ENCODE measurements around the gene PHLDB2.

Gene PHLDB2

DNA sequence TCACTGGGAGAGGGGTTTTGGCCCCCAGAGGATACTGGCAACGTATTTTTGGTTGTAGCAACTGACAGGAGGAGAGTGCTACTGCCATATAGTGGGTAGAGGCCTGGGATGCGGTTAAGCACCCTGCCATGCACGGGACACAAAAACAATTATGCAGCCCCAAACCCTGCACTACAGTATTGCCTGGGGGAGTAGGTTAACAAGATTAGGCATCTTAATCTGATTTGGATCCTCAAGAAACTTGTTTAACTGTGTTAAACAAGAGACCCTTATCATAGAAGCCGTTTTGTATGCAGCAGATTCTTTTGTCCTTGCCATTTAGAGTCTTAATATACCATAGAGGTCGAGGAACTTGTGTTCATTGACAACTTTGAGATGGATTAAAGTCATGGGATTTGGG lies 3.4 kb downstream of the PHLDB2 start:
- no peak for ATAC-seq
- no peak for TF ChIP-seq CSRNP3 (CRISPR knock-in tag; IDR thresholded peaks at IDR 0.05)
- no peak for TF ChIP-seq SNAI2 (CRISPR knock-in tag; IDR thresholded peaks at IDR 0.05)
- no peak for TF ChIP-seq CREB5 (CRISPR knock-in tag; IDR thresholded peaks at IDR 0.05; ENCODE audit: low read depth)
- TF ChIP-seq PATZ1 (CRISPR knock-in tag; IDR thresholded peaks at IDR 0.05; ENCODE audit: borderline replicate concordance) = peak; percentile 51; the same call in 1 of the 2 replicates

GRCh38 chr3:111862974-111863373 lies 3.9 kb downstream of the PHLDB2 start:
- ATAC-seq = no peak
- TF ChIP-seq ARNTL (CRISPR knock-in tag; IDR thresholded peaks at IDR 0.05; ENCODE audit: borderline replicate concordance, low read depth) = no peak
- peak; percentile 78 for TF ChIP-seq CSDC2 (CRISPR knock-in tag; IDR thresholded peaks at IDR 0.05)
- TF ChIP-seq ISL1 (CRISPR knock-in tag; IDR thresholded peaks at IDR 0.05) = peak; percentile 6; the same call in 1 of the 2 replicates
- no peak for TF ChIP-seq GLIS3 (CRISPR knock-in tag; IDR thresholded peaks at IDR 0.05)
- TF ChIP-seq ZNF8 (CRISPR knock-in tag; IDR thresholded peaks at IDR 0.05) = no peak
- TF ChIP-seq, protein P1, sequence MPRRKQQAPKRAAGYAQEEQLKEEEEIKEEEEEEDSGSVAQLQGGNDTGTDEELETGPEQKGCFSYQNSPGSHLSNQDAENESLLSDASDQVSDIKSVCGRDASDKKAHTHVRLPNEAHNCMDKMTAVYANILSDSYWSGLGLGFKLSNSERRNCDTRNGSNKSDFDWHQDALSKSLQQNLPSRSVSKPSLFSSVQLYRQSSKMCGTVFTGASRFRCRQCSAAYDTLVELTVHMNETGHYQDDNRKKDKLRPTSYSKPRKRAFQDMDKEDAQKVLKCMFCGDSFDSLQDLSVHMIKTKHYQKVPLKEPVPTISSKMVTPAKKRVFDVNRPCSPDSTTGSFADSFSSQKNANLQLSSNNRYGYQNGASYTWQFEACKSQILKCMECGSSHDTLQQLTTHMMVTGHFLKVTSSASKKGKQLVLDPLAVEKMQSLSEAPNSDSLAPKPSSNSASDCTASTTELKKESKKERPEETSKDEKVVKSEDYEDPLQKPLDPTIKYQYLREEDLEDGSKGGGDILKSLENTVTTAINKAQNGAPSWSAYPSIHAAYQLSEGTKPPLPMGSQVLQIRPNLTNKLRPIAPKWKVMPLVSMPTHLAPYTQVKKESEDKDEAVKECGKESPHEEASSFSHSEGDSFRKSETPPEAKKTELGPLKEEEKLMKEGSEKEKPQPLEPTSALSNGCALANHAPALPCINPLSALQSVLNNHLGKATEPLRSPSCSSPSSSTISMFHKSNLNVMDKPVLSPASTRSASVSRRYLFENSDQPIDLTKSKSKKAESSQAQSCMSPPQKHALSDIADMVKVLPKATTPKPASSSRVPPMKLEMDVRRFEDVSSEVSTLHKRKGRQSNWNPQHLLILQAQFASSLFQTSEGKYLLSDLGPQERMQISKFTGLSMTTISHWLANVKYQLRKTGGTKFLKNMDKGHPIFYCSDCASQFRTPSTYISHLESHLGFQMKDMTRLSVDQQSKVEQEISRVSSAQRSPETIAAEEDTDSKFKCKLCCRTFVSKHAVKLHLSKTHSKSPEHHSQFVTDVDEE (CRISPR knock-in tag; IDR thresholded peaks at IDR 0.05) = no peak
- TF ChIP-seq ZFP3 (CRISPR knock-in tag; IDR thresholded peaks at IDR 0.05) = 0 out of 2 replicates have a peak, but pooled peaks have one; percentile 55

GRCh38 chr3:111863942-111864694 lies 5.1 kb downstream of the PHLDB2 start:
- ATAC-seq = no peak
- TF ChIP-seq TCF4 (CRISPR knock-in tag; IDR thresholded peaks at IDR 0.05; ENCODE audit: borderline replicate concordance) (no peak), ZFP3 (CRISPR knock-in tag; IDR thresholded peaks at IDR 0.05) (0 out of 2 replicates have a peak, but pooled peaks have one; percentile 41), ISL1 (CRISPR knock-in tag; IDR thresholded peaks at IDR 0.05) (peak; percentile 71), ARNTL (CRISPR knock-in tag; IDR thresholded peaks at IDR 0.05; ENCODE audit: borderline replicate concordance, low read depth) (no peak)

GRCh38 chr3:111864821-111865656 lies 6.0 kb downstream of the PHLDB2 start:
- ATAC-seq = peak; percentile 74
- TF ChIP-seq RARB (CRISPR knock-in tag; IDR thresholded peaks at IDR 0.05) (no peak), BACH2 (CRISPR knock-in tag; IDR thresholded peaks at IDR 0.05; ENCODE audit: borderline replicate concordance) (no peak), PATZ1 (CRISPR knock-in tag; IDR thresholded peaks at IDR 0.05; ENCODE audit: borderline replicate concordance) (peak; percentile 70; the same call in 1 of the 2 replicates), GLIS3 (CRISPR knock-in tag; IDR thresholded peaks at IDR 0.05) (peak; percentile 74; the same call in 1 of the 2 replicates), TOX (CRISPR knock-in tag; IDR thresholded peaks at IDR 0.05; ENCODE audit: borderline replicate concordance) (peak; percentile 52; the same call in 1 of the 2 replicates), TCF4 (CRISPR knock-in tag; IDR thresholded peaks at IDR 0.05; ENCODE audit: borderline replicate concordance) (no peak), ZNF8 (CRISPR knock-in tag; IDR thresholded peaks at IDR 0.05) (no peak), ZFP3 (CRISPR knock-in tag; IDR thresholded peaks at IDR 0.05) (peak; percentile 92), PPARA (CRISPR knock-in tag; IDR thresholded peaks at IDR 0.05; ENCODE audit: borderline replicate concordance) (no peak), SNAI2 (CRISPR knock-in tag; IDR thresholded peaks at IDR 0.05) (peak; percentile 77), CREB5 (CRISPR knock-in tag; IDR thresholded peaks at IDR 0.05; ENCODE audit: low read depth) (peak; percentile 99), ZC3H10 (CRISPR knock-in tag; IDR thresholded peaks at IDR 0.05) (peak; percentile 74), ZNF565 (CRISPR knock-in tag; conservative IDR thresholded peaks at IDR 0.05; ENCODE audit: low read depth) (no peak), ARNTL (CRISPR knock-in tag; IDR thresholded peaks at IDR 0.05; ENCODE audit: borderline replicate concordance, low read depth) (no peak), CSDC2 (CRISPR knock-in tag; IDR thresholded peaks at IDR 0.05) (no peak; the same call in 1 of the 2 replicates), OSR1 (CRISPR knock-in tag; IDR thresholded peaks at IDR 0.05) (no peak)
